ENCODE results near the gene HOXA2.

Gene HOXA2

DNA sequence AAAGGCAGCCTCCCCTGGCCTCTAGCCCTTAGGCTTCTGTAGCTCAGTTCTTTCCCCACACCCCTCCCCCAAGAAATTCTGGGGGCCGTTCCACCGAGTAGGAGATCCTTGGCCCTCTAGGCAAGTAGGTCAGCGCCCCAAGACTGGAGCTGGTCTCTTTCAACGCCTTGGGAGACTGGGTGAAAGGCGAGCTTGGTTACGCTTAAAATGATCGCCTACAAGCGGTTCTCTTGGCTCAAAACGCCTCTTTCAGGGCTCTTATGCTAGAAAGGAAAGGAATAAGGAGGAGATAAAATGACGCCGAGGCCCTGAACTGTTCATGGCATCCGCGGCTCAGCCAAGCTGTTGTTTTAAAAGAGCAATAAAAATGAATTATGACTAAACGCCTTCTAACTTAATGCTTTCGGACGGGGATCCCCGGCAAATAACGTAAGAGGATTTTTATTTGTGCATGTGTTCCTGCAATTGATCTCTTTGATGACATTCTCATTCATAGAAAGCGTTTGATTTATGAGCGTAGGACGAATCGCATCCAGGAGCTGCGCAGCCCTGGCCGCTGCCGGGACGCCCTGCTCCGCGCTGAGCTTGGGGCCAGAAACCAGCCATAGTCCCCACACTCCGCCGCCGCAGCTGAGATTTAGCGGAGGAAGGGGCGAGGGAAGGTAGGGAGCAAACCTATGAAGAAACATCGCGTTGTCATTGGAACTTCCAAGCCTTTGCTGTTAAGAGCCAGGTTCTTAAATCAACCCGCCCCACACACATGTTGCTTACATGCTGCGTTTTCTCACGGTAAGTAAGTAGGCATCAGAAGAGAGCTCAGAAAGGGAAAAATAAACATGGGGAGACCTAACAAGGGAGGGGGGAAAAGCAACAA is 3.7 kb downstream of the HOXA2 start:
- DNase-seq (ENCODE audit: low spot score): no peak

DNA sequence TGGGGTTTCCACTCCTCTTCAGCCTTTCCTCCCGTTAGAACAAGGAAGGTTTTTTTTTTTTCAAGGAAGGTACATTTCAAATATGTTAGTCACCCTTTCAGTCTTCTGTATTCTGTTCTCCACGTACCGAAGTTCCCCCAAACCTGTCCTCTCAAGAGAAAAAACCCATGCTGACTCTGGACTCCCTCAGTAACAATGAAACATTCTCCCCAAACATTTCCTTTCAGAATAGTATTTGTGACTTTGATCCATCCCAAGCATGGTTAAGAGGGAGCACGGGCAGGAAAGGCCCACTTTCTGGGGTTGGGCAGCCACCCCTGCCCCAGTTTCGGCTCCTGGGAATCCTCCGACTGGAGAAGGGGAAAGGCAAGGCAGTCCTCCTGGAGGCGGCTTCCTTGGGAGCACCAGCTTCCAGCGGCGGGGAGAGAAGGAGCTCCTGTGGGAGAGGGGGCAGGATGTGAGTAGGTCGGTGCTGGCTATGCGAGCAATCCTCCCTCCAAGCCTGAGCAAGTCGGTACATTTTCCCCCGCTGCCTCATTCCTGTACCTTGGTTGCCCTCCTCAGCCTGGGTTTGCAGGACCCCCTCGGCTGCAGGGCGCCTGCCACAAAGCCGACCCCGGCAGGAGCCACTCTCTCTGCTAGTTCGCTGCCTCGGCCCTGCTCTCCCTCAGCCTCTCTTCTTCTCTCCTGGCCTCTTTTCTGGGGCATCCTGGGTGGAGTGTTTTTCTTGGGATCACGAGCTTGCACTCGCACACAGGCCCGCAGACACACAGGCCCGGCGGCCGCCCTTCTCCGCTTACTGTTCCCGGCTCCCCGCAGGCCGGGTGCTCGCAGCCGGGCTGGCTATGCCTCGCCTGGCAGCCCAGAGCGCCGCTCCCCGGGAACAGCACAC is 4.6 kb downstream of the HOXA2 start:
- no peak for DNase-seq (ENCODE audit: low spot score)

DNA sequence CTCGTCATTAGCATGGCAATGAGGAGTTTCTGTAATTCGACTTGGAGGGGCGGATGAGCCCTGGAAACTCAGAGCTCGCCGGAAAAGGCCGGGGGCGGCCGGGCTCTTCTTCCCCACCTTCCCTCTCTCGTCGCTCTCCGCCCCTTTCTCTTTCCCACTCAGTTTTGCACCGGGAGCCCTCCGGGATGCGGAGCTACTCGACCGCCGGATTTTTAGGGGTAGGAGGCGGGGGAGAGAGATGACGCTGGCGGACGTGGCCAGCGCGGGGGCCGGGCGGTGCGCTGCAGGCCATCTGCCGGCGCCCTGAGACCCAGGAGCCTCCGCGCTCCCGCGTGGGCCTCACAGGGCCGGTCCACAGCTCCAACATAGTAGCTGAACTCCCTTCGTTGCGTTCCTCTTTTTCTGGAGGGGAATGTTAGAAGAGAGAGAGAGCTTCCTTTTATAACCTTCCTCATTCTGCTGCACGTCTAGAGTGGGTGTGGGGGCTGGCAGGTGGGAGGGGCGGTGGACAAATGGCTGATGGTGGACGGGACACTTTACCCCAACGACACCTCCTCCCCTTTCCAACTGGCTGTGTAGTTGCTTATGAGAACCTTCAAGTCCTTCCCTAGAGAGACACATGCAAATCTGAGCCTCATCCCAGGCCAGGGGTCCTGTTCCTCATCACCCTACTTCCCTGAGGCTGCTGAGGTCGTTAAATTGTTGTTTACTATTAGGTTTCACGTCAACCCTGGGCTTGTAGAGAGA is 5.5 kb downstream of the HOXA2 start:
- DNase-seq (ENCODE audit: low spot score): no peak

DNA sequence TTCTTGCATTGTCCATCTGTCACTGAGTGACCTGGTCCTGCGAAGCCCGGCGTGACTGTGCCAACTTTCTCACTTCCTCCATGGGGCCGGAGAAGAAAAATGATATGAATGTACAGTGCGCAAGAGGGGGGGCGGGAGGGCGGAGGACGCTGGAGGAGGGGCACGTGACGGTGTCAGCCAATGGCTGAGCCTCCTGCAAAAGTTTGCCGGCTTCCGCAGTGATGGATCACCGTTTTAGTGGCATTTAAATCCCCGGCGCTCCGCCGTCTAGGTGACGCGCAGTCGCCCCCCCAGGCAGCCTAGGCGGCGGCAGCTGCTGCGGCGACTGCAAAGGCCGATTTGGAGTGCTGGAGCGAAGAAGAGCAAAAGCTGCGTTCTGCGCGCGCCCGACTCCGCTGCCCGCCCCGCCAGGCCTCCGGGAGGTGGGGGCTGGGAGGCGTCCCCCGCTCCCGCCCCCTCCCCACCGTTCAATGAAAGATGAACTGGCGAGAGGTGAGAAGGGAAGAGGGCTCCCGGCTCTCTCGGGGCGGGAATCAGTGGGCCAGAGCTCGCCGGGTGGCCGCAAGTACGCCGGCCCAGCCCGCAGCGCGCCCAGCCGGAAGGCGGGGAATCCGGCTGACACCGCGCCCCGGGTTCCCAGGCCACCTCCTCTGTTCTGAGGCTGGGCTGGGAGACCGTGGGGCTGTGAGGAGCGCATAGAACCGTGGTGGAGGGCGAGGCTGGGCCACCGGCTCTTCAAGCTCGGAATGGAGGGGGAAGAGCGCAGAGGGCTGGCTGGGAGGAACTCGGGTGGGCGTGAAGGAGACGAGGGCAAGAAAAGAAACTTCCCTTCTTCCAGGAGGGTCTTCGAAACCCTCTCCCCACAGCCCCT is 6.4 kb downstream of the HOXA2 start, which contains the start of gene HOXA1:
HOXA1 (minus strand) TSS at position 104 of the 871 bp plus-strand sequence; CDS start at position 16, 88 bp downstream.
- DNase-seq (ENCODE audit: low spot score): no peak

DNA sequence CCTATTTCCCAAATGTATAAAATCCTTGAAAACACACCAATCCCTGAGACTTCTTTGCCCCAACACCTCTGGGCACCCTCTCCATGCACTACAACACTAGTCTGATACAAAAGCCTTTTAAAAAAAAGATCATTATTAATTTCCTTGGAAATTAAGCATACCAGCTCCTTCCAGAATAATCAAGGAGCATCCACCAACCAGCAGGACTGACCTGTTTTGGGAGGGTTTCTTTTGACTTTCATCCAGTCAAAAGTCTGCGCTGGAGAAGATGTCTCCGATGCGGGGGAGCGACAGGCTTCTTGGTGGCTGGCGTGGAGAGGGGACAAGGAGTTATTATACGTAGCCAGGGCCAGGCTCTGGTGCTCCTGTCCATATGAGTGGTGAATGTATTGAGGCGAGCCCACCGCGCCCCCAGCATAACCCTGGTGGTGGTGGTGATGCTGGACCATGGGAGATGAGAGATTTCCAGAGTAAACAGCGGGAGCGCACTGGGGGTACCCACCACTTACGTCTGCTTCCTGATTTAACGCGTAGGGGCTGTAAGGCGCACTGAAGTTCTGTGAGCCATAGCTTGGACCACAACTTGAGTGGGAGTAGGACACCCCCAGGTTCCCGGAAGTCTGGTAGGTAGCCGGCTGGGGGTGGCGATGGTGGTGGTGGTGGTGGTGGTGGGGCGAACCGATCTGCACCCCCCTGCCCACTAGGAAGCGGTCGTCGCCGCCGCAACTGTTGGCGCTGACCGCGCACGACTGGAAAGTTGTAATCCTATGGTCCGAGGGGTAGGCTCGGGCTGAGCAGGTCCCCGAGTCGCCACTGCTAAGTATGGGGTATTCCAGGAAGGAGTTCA is 7.2 kb downstream of the HOXA2 start:
- DNase-seq (ENCODE audit: low spot score): no peak

DNA sequence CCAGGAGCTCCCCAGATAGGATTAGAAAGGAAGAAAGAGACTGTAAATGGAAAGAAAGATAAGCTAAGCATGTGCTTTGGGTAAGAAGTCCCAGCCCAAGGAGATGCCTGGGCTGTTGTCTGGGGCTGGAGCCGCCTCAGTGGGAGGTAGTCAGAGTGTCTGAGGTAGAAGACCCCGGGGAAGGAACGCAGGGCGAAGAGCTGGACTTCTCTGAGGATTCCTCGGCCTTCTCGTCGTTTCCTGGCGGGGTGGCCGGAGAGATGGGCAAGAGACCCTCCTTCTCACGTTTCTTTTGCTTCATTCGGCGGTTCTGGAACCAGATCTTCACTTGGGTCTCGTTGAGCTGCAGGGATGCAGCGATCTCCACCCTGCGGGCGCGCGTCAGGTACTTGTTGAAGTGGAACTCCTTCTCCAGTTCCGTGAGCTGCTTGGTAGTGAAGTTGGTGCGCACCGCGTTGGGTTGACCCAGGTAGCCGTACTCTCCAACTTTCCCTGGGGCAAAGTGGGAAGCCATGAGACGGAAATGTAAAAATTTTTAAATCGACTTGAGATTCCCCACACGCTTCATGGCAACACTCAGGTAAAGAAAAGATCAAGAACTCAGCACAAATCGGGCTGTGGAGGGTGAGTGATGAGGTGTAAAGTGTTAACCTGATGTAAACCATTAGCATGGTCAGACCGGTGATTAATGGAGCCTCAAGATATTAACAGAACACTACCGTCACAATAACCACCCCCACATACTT is 8.0 kb downstream of the HOXA2 start:
- DNase-seq (ENCODE audit: low spot score): no peak

DNA sequence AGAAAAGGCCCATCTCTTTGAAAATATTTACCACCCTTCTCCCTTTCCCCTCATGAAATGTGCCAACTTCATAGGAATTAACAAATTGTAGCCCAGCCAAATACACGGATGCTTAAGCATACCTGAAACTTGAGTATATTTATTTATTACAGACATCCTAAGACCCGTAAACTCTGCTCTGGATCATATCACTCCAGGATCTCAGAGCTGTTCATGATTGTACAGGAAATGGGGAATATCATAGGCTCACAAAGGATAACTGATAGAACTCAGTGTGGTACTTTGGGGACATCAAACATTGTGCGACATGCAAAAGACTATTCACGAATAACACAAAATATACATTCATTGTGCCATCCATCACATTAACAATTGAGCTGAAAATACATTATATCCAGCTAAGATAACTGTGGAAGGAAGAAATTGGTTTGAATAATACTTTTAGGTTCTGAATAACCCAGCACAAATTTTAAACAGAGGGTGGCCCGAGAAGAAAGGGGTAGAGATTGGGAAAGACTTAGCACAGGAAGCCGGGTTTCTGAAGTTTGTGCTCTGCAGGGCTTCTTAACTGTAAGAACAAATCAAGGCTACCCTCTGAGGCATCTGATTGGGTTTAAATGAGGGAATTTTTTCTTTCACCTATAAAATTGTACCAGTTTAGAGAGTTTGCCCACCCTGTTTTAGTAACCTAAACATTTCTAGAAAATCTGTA is 9.1 kb downstream of the HOXA2 start:
- DNase-seq (ENCODE audit: low spot score): no peak

DNA sequence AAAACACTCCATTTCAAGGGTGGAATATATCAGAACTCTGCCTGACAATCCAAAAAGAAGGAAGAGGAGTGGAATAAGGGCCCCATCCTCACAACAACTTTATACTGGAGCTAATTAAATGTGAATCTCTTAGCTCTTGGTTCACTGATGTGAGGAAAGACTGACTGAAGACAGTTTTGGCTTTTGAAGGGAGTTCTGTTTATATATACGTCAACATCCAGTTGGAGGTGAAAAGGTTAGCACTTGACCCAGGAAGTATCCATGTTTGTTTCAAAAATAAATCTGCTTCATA is 9.7 kb downstream of the HOXA2 start:
- DNase-seq (ENCODE audit: low spot score): no peak

DNA sequence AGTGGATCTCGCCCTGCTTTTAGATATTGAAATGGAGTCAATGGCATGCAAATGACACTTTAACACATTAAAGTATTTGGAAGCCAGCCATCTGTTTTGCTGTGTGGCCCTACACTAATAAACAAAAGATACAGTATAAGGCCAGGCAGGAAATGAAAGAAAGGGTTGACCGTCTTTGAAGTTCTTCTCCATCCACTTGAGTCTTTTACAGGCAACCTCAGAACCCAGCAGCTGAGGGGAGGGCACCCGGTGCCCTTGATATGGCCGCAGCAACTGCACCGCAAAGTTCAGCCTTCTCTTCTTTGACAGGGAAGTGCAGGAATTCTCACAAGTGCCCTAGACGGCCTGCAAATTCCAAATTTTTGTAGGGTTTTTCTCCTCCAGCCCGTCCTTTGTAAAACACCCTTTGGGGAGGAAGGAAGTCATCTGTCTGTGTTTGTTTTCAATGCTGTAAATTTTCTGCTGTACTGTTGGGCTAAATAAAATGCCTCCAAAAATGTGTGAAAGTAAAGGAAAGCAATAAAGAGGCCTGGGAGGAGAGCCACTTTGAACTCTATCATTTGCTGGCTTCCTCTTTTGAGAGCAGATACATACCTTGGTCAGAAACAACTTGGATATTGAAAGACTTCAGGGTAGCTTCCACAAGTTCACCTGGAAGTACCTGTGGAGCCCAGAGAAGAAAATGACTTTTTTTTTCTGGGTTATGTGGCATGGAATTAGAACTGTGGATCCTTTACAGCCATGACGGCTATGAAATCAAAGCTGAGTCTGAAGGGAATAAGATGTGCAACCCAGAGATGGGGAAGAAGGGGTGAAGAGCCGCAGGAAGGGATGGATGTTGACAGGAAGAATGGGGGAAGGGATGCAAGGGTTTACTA is 10.3 kb downstream of the HOXA2 start:
- no peak for DNase-seq (ENCODE audit: low spot score)

DNA sequence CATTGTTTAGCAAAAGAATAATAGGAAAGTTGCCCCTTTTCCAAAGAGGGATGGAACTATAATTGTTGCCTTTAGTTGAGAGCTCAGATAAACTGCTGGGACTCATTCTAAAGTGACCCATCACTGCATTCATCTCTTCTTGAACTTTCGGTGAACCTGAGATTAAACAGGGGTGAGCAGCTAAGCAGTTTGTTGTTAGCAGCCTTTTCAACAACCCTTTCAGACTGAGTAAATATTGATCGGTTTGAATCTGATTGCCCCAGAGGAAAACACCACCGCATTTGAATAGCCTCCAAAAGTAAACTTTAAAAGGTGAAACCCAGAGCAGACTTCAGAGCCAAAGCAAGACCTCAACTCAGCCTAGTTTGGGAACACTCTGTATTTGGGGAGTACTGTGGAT is 11.4 kb downstream of the HOXA2 start:
- no peak for DNase-seq (ENCODE audit: low spot score)

DNA sequence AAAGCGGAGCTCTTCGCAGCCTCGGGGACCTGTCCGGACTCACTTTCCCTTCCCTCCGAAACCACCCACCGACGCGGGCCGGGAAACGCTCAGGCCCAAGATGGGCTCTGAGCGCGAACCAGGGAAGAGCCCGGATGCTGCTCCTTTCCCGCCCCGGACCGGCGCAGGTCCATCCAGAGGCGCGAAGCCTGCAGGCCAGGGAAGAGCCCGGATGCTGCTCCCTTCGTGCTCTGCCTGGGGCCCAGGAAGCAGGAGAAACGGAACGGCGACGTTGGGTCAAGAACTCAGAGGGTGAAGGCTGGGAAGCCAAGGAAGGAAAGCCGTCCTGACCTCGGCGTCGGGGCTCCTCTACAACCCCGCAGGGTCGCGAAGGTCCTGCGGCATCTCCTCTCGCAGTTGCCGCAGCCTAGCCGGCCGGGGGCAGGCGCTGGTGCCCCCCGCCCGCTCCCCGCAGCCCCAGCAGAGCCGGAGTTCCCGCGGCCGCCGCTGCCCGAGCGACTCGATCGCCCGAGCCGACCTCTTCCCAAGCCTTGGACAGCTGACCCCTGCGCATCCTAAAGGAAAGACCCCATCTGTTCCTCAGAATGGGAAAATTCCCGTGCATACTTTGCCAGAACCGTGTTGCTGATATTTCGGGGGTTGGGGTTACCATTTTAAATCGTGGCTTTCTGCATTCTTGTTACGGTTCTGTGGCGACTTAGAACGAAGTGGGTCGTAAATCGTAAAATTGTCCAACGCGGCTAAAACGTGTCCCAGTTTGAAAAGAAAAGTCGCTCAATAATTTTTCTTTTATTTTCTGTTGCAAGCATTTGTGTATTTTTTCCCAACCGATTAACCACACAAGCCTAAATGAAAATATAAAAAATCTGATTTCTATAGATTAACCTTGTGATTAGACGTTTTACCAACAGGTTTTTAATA is 14.2 kb downstream of the HOXA2 start:
- no peak for DNase-seq (ENCODE audit: low spot score)

DNA sequence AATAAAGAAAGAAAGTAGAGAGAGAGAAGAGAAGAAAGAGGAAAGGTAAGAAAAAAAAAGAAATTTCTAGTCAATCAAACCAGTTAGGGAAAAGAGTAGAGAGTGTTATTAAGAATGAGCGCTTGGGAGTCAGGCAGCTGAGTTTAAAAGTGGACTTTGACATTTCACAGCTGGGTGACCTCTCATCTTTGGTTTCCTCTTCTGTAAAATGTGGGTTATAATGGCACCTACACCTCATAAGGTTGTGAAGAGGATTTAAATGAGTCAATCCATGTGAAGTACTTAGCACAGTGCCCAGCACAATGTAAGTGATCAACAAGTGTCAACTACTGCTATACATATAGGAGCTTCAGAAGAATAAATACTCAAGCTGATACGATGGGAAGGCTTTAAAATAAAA is 18.8 kb downstream of the HOXA2 start:
- DNase-seq (ENCODE audit: low spot score): no peak

DNA sequence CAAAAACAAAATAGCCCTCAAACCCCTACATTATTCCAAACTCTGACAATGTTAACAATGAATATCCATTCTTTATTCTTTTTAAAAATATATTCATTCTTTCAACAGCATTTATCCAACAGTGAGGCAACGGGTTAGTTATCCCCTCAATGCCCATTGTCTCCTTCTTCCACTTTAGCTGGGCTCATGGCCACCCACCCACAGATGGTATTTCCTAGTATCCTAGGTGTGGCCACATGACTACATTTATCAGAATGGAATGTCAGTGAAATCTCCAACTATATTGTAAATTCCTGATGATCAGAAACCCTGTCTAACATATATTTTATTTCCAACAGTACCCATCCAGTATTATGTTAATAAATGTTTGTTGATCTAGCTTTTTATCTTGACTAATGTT is 20.3 kb downstream of the HOXA2 start:
- no peak for DNase-seq (ENCODE audit: low spot score)

DNA sequence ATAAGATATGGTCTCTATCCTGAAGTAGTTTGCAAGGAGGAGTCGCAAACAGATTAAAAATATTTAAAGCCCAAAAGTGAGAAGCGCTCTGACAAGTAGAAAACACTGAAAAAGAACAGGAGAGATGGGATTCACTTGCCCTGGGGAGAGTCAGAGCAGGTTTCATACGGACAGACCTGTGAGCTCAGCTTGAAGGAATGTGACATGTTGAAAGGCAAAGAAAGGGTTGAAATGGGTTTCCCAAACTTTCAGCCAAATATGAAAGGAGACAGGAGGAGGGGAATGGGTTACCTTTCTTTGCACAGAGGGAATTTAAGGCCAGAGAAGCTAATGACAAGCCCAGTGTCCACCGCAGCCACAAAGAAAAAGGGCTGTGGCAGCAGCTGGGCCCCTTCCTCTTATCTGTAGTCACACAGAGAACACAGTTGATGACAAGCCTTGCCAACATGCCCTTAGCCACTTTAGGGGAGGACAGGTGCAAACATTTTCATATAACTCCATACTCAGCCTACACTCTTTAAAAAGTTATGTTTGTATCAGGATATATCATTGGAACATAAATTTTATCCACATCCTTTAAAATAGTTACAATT is 21.5 kb downstream of the HOXA2 start:
- DNase-seq (ENCODE audit: low spot score): no peak

DNA sequence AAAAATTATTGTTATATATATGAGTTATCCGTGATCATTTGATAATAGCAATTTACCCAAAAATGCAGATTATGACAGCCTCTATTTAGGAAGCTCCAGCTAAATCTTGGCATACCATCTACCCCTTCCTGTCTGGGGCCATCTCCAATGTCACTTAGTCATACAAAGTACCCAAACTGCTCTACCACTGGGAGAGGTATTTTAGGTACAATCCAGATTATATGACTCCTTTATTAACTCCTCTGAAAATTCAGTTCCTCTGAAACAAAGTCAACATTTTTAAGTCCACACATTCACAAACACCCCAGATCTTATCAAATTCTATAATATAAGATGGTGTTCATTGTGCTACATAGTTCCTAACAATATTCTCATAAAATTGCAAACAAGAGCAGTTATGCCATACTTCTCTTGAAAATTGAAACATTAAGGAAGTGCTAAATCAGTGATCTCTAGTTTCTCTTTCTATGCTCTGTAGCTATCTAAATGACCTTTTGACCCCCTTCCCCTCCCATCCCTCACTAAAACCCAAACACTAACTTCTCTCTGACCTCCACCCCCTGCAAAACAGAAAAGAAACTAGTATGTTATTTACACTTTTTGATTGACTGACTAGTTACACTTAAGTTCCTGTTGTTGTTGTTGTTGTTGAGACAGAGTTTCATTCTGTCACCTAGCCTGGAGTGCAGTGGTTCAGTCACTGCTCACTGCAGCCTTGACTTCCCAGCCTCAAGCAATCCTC is 23.1 kb downstream of the HOXA2 start:
- DNase-seq (ENCODE audit: low spot score): no peak
